IMR-90 (cell line): ENCODE data around the gene CBR1. TPM values are rescaled to one million over a fixed set of nuclear protein-coding genes. Genes with fewer than 3 reads are reported as not detected.

ENCODE experiments used
- ATAC-seq: fragments of 200-7000 bp; cut with Tn5 transposase; 2 replicates; pipeline ENCODE4 v1.9.1; 2020; ENCODE audit warnings: low read depth, mild to moderate bottlenecking, moderate library complexity
- BruUV-seq: library from RNA; stranded (reverse); fragments of 400-500 nt; replicated peaks from 2 replicates; lab custom pipeline; 2021; lab: Mats Ljungman, UMichigan
- CTCF ChIA-PET: fragments of 300-600 bp; formaldehyde crosslinking; extraction: SDS; loops from one replicate; lab custom pipeline; 2021; ENCODE audit warnings: antibody characterized with exemption; lab: Yijun Ruan, JAX
- POLR2A ChIA-PET: fragments of 300-600 bp; sonication (Branson Sonifier 250); formaldehyde crosslinking; loops from one replicate; lab custom pipeline; 2022; ENCODE audit warnings: antibody characterized with exemption; ENCODE audit not compliant: unreplicated experiment; lab: Charles Lee
- DNase-seq: peaks from one replicate; pipeline ENCODE4 v3.0.0; 2013
- H2AFZ ChIP-seq: replicated peaks from 2 replicates; pipeline ENCODE3; 2013; ENCODE audit warnings: low read length, mild to moderate bottlenecking; ENCODE audit not compliant: poor library complexity
- H2AK5ac ChIP-seq: 2 replicates; pipeline ENCODE4 v1.6.1; 2013; ENCODE audit warnings: low read depth, low read length, inconsistent platforms
- H2AK9ac ChIP-seq: replicated peaks from 2 replicates; pipeline ENCODE3; 2013; ENCODE audit warnings: mild to moderate bottlenecking, low read depth, low read length, moderate library complexity; ENCODE audit not compliant: poor library complexity
- H2BK120ac ChIP-seq: 2 replicates; pipeline ENCODE4 v1.6.1; 2013; ENCODE audit warnings: low read depth, low read length, inconsistent platforms
- H2BK15ac ChIP-seq: 3 replicates; pipeline ENCODE4 v1.6.1; 2013; ENCODE audit warnings: low read depth, low read length, inconsistent platforms
- H2BK20ac ChIP-seq: 2 replicates; pipeline ENCODE4 v1.6.1; 2013; ENCODE audit warnings: low read depth, mild to moderate bottlenecking, inconsistent platforms, low read length, moderate library complexity
- H2BK5ac ChIP-seq: 2 replicates; pipeline ENCODE4 v1.6.1; 2013; ENCODE audit warnings: mild to moderate bottlenecking, low read depth, low read length, inconsistent platforms; ENCODE audit not compliant: poor library complexity, severe bottlenecking
- H3K14ac ChIP-seq: replicated peaks from 2 replicates; pipeline ENCODE4 v1.6.1; 2013; ENCODE audit warnings: low read depth, low read length, inconsistent platforms
- H3K18ac ChIP-seq: 2 replicates; pipeline ENCODE4 v1.6.1; 2013; ENCODE audit warnings: low read depth, low read length, control low read depth
- H3K23ac ChIP-seq: 2 replicates; pipeline ENCODE4 v1.6.1; 2013; ENCODE audit warnings: low read depth, low read length, inconsistent platforms
- H3K27ac ChIP-seq: 2 replicates; pipeline ENCODE4 v1.5.1; 2013; ENCODE audit warnings: mild to moderate bottlenecking, control low read depth, low read length; ENCODE audit not compliant: insufficient read depth
- H3K27me3 ChIP-seq: 2 replicates; pipeline ENCODE4 v1.6.1; 2013; ENCODE audit warnings: low read length; ENCODE audit not compliant: control insufficient read depth, insufficient read depth
- H3K36me3 ChIP-seq: 2 replicates; pipeline ENCODE4 v1.6.1; 2013; ENCODE audit warnings: low read length, mixed read lengths; ENCODE audit not compliant: control insufficient read depth, insufficient read depth
- H3K4ac ChIP-seq: 2 replicates; pipeline ENCODE4 v1.6.1; 2013; ENCODE audit warnings: low read depth, low read length, inconsistent platforms
- H3K4me1 ChIP-seq: 2 replicates; pipeline ENCODE4 v1.6.1; 2013; ENCODE audit warnings: low read length, mixed read lengths; ENCODE audit not compliant: control insufficient read depth, insufficient read depth
- H3K4me2 ChIP-seq: 2 replicates; pipeline ENCODE4 v1.6.1; 2013; ENCODE audit warnings: low read depth, mild to moderate bottlenecking, control low read depth, low read length, moderate library complexity
- H3K4me3 ChIP-seq: 2 replicates; pipeline ENCODE4 v1.5.1; 2013; ENCODE audit warnings: low read depth, mild to moderate bottlenecking, control low read depth, low read length, moderate library complexity; ENCODE audit not compliant: insufficient read depth
- H3K56ac ChIP-seq: 2 replicates; pipeline ENCODE4 v1.6.1; 2013; ENCODE audit warnings: low read length, inconsistent platforms; ENCODE audit not compliant: insufficient read depth; ENCODE audit errors: extremely low read depth
- H3K79me1 ChIP-seq, 2 experiments: 2 replicates each; pipeline ENCODE4 v1.6.1; 2013; ENCODE audit warnings: low read length in 2 of 2, inconsistent platforms in 1 of 2, low read depth in 1 of 2
- H3K9ac ChIP-seq: 2 replicates; pipeline ENCODE4 v1.6.1; 2013; ENCODE audit warnings: low read depth, low read length, control low read depth
- H3K9me1 ChIP-seq: 2 replicates; pipeline ENCODE4 v1.6.1; 2013; ENCODE audit warnings: low read length, inconsistent platforms; ENCODE audit not compliant: insufficient read depth
- H3K9me3 ChIP-seq: 2 replicates; pipeline ENCODE4 v1.6.1; 2013; ENCODE audit warnings: low read length; ENCODE audit not compliant: control insufficient read depth, insufficient read depth
- H4K20me1 ChIP-seq: 2 replicates; pipeline ENCODE4 v1.6.1; 2013; ENCODE audit warnings: low read length, inconsistent platforms; ENCODE audit not compliant: insufficient read depth
- H4K5ac ChIP-seq: 2 replicates; pipeline ENCODE4 v1.6.1; 2013; ENCODE audit warnings: mild to moderate bottlenecking, low read depth, low read length, control low read depth
- H4K8ac ChIP-seq, 2 experiments: 2 replicates each; pipeline ENCODE4 v1.6.1; 2013; ENCODE audit warnings: low read depth in 2 of 2, low read length in 2 of 2, control low read depth in 1 of 2, inconsistent platforms in 1 of 2
- H4K91ac ChIP-seq: 2 replicates; pipeline ENCODE4 v1.6.1; 2013; ENCODE audit warnings: low read depth, low read length, inconsistent platforms; ENCODE audit not compliant: insufficient read depth
- BHLHE40 ChIP-seq: fragments of 150-350 bp; IDR thresholded peaks from 2 replicates; pipeline ENCODE4 v1.6.1; 2016; ENCODE audit warnings: mild to moderate bottlenecking, low read depth, low read length
- CEBPB ChIP-seq: IDR thresholded peaks from 2 replicates; pipeline ENCODE4 v1.6.1; 2012; ENCODE audit warnings: low read depth, low read length, improper control_type of control experiment
- CTCF ChIP-seq: conservative IDR thresholded peaks from 2 replicates; pipeline ENCODE4 v1.5.1; 2012; ENCODE audit warnings: mild to moderate bottlenecking, low read depth, low read length, improper control_type of control experiment
- FOS ChIP-seq: fragments of 150-350 bp; IDR thresholded peaks from 2 replicates; pipeline ENCODE4 v1.6.1; 2016; ENCODE audit warnings: low read depth, low read length
- MAFK ChIP-seq: IDR thresholded peaks from 2 replicates; pipeline ENCODE4 v1.6.1; 2012; ENCODE audit warnings: low read depth, low read length, improper control_type of control experiment
- MAZ ChIP-seq: IDR thresholded peaks from 2 replicates; pipeline ENCODE4 v1.6.1; 2012; ENCODE audit warnings: low read depth, mild to moderate bottlenecking, low read length, improper control_type of control experiment, moderate library complexity, borderline replicate concordance
- MXI1 ChIP-seq: IDR thresholded peaks from 2 replicates; pipeline ENCODE4 v1.6.1; 2012; ENCODE audit warnings: low read depth, mild to moderate bottlenecking, low read length, moderate library complexity, borderline replicate concordance
- NFE2L2 ChIP-seq: fragments of 150-350 bp; IDR thresholded peaks from 2 replicates; pipeline ENCODE4 v1.6.1; 2016; ENCODE audit warnings: low read depth, mild to moderate bottlenecking, low read length
- POLR2A ChIP-seq: IDR thresholded peaks from 2 replicates; pipeline ENCODE4 v1.6.1; 2012; ENCODE audit warnings: mild to moderate bottlenecking, low read depth, low read length
- RAD21 ChIP-seq: IDR thresholded peaks from 2 replicates; pipeline ENCODE4 v1.6.1; 2012; ENCODE audit warnings: low read length, improper control_type of control experiment
- RCOR1 ChIP-seq: IDR thresholded peaks from 2 replicates; pipeline ENCODE4 v1.6.1; 2012; ENCODE audit warnings: mild to moderate bottlenecking, low read length, improper control_type of control experiment; ENCODE audit not compliant: insufficient replicate concordance
- RFX5 ChIP-seq: IDR thresholded peaks from 2 replicates; pipeline ENCODE4 v1.8.0; 2012; ENCODE audit warnings: low read depth, mild to moderate bottlenecking, low read length, moderate library complexity
- SMC3 ChIP-seq: fragments of 150-350 bp; IDR thresholded peaks from 2 replicates; pipeline ENCODE4 v1.6.1; 2016; ENCODE audit warnings: low read depth, mild to moderate bottlenecking, antibody characterized with exemption, low read length, moderate library complexity
- WGBS, 2 experiments: methylation state at CpG; one replicate each; pipeline versions ENCODE4 v1.1.5 to v1.1.7; 2013; ENCODE audit warnings: missing lambda C conversion rate in 2 of 2; ENCODE audit not compliant: insufficient read length in 1 of 2; ENCODE audit errors: extremely low coverage in 2 of 2; 5-methylcytosine and 5-hydroxymethylcytosine counted together
- dilution Hi-C: fragments of 300-500 bp; cut with HindIII; formaldehyde crosslinking; loops from one replicate; pipeline ENCODE4 v1.14.3; 2018; ENCODE audit warnings: low sequenced_read_pairs; ENCODE audit not compliant: unreplicated experiment
- in situ Hi-C: fragments of 300-500 bp; cut with MboI; formaldehyde crosslinking; loops from 3 replicates; pipeline ENCODE4 v1.14.3; 2019; ENCODE audit warnings: low sequenced_read_pairs, inconsistent platforms, mixed read lengths
- intact Hi-C: fragments of 100-400 bp; cut with micrococcal nuclease; formaldehyde crosslinking; loops from 2 replicates; pipeline ENCODE4 v1.10.0; 2022
- polyA plus RNA-seq, 3 experiments: library from polyadenylated mRNA; depleted of rRNA; stranded (reverse); fragments of >200 nt; gene quantifications; 2 replicates each; pipeline ENCODE4 v1.2.3, GENCODE V29; 2012; ENCODE audit warnings: low replicate concordance in 1 of 3
- total RNA-seq: library from RNA; depleted of rRNA; stranded (reverse); fragments of >200 nt; gene quantifications from 2 replicates; pipeline ENCODE4 v1.2.3, GENCODE V29; 2012
- TF ChIP-seq, protein P1 (sequence below): fragments of 150-350 bp; IDR thresholded peaks from 2 replicates; pipeline ENCODE4 v1.6.1; 2017; ENCODE audit warnings: mild to moderate bottlenecking, antibody characterized with exemption, low read length, low read depth
- TF ChIP-seq, protein P2 (sequence below): fragments of 150-350 bp; IDR thresholded peaks from 2 replicates; pipeline ENCODE4 v1.6.1; 2016; ENCODE audit warnings: low read depth, mild to moderate bottlenecking, low read length, moderate library complexity, borderline replicate concordance

Gene CBR1
- total and polyA plus RNA-seq, 2 of the 4 experiments (the other 2 are of a cell fraction) = 122 to 222 TPM

DNA sequence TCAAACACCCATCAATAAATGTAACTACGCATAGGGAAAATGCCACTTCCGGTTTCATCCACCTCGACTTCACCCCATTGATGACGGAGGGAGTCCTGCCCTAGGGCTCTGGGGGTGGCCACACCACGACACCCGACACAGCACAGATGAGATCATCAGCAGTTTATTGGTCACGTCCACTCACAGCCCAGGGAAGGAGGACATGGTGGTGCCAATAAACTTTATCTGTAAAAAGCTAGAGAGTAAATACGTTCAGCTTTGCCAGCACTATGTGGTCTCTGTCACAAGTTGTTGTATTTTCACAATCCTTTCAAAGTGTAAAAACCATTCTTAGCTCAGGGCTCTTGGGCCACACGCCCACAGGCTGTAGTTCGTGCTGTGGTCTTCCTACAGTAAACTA is 25.8 kb upstream of the CBR1 start:
- no peaks in the 10 kb centered on the region for H3K4me1 ChIP-seq
- H3K4ac ChIP-seq = no peak overlapping the region
- H3K9me1 ChIP-seq = peaks cover 8% of the 10 kb centered on the region; the same call in 1 of the 2 replicates
- H3K4me3 ChIP-seq = no peak overlapping the region
- POLR2A ChIA-PET = no interaction called here
- no peak overlapping the region for H2BK20ac ChIP-seq
- TF ChIP-seq FOS (no peak), CTCF (no peak), MAFK (no peak), MAZ (no peak), BHLHE40 (no peak), RAD21 (no peak), CEBPB (no peak), SMC3 (no peak), MXI1 (no peak), POLR2A (no peak), RFX5 (no peak), NFE2L2 (no peak), RCOR1 (no peak)
- TF ChIP-seq, protein P1, sequence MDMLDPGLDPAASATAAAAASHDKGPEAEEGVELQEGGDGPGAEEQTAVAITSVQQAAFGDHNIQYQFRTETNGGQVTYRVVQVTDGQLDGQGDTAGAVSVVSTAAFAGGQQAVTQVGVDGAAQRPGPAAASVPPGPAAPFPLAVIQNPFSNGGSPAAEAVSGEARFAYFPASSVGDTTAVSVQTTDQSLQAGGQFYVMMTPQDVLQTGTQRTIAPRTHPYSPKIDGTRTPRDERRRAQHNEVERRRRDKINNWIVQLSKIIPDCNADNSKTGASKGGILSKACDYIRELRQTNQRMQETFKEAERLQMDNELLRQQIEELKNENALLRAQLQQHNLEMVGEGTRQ = no peak
- TF ChIP-seq, protein P2, sequence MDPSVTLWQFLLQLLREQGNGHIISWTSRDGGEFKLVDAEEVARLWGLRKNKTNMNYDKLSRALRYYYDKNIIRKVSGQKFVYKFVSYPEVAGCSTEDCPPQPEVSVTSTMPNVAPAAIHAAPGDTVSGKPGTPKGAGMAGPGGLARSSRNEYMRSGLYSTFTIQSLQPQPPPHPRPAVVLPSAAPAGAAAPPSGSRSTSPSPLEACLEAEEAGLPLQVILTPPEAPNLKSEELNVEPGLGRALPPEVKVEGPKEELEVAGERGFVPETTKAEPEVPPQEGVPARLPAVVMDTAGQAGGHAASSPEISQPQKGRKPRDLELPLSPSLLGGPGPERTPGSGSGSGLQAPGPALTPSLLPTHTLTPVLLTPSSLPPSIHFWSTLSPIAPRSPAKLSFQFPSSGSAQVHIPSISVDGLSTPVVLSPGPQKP = no peak
- no peak overlapping the region for H3K27ac ChIP-seq
- H2BK120ac ChIP-seq = no peak overlapping the region
- BruUV-seq = no TSS peak
- dilution Hi-C loops (no loop called here), intact Hi-C loops (no loop called here), in situ Hi-C loops (no loop called here)
- H2AFZ ChIP-seq = no peak overlapping the region
- H2AK9ac ChIP-seq = no peak overlapping the region
- no peak overlapping the region for H3K14ac ChIP-seq
- CTCF ChIA-PET = no interaction called here
- H2AK5ac ChIP-seq = no peak overlapping the region
- no peak overlapping the region for H2BK5ac ChIP-seq
- no peak overlapping the region for H3K18ac ChIP-seq
- 95% methylated on average over 4 of the region's 10 CpGs; no CpG with 5 or more reads in 1 of the 2 experiments for WGBS, 2 experiments
- no peak overlapping the region for H3K56ac ChIP-seq
- no peak for ATAC-seq
- H3K4me2 ChIP-seq = no peak overlapping the region
- H3K36me3 ChIP-seq = peaks cover 46% of the 10 kb centered on the region
- no peaks in the 10 kb centered on the region for H3K27me3 ChIP-seq
- H3K79me1 ChIP-seq = peaks cover 6 to 19% of the 10 kb centered on the region in 2 experiments; a peak in 2 of 4 replicates
- H4K5ac ChIP-seq = no peak overlapping the region
- no peak overlapping the region for H4K91ac ChIP-seq
- no peak overlapping the region for H2BK15ac ChIP-seq
- no peak for DNase-seq
- H3K23ac ChIP-seq = no peak overlapping the region
- H3K9me3 ChIP-seq = no peaks in the 10 kb centered on the region
- no peak overlapping the region for H4K8ac ChIP-seq
- H3K9ac ChIP-seq = no peak overlapping the region
- no peaks in the 10 kb centered on the region for H4K20me1 ChIP-seq
